H9 (cell line): ENCODE results near the gene NARS2. TPM values are rescaled to one million over a fixed set of nuclear protein-coding genes. Genes with fewer than 3 reads are reported as not detected.
A peak's percentile ranks its signal among the peaks of the same experiment; 100 is the strongest.

ENCODE experiments used
- DNase-seq: peaks from one replicate; pipeline ENCODE4 v3.0.0-alpha.2; 2017
- H2AFZ ChIP-seq: one replicate; pipeline ENCODE4 v1.6.1; 2013; ENCODE audit warnings: mild to moderate bottlenecking, low read length, control low read depth, moderate library complexity
- H2AK5ac ChIP-seq: 2 replicates; pipeline ENCODE4 v1.6.1; 2013; ENCODE audit warnings: low read length, control low read depth, mixed read lengths; ENCODE audit not compliant: insufficient read length
- H2BK120ac ChIP-seq: one replicate; pipeline ENCODE4 v1.6.1; 2013; ENCODE audit warnings: low read depth, mild to moderate bottlenecking, low read length, control low read depth, inconsistent platforms; ENCODE audit not compliant: poor library complexity, severe bottlenecking
- H2BK12ac ChIP-seq: 2 replicates; pipeline ENCODE4 v1.6.1; 2013; ENCODE audit warnings: low read length, control low read depth, mixed read lengths, low read depth; ENCODE audit not compliant: insufficient read length
- H2BK15ac ChIP-seq: 2 replicates; pipeline ENCODE4 v1.6.1; 2013; ENCODE audit warnings: low read depth, low read length, control low read depth
- H2BK20ac ChIP-seq: one replicate; pipeline ENCODE4 v1.6.1; 2013; ENCODE audit warnings: low read depth, mild to moderate bottlenecking, low read length, control low read depth, inconsistent platforms; ENCODE audit not compliant: poor library complexity, severe bottlenecking
- H2BK5ac ChIP-seq: 2 replicates; pipeline ENCODE4 v1.6.1; 2013; ENCODE audit warnings: low read length, control low read depth, mixed read lengths; ENCODE audit not compliant: insufficient read length
- H3K14ac ChIP-seq: 2 replicates; pipeline ENCODE4 v1.6.1; 2013; ENCODE audit warnings: low read length, control low read depth; ENCODE audit not compliant: insufficient read depth
- H3K18ac ChIP-seq: 2 replicates; pipeline ENCODE4 v1.6.1; 2013; ENCODE audit warnings: low read depth, mild to moderate bottlenecking, mixed read lengths, low read length, control low read depth; ENCODE audit not compliant: insufficient read length
- H3K23ac ChIP-seq: 2 replicates; pipeline ENCODE4 v1.6.1; 2013; ENCODE audit warnings: low read length, control low read depth, mixed read lengths, low read depth; ENCODE audit not compliant: insufficient read length
- H3K23me2 ChIP-seq: 2 replicates; pipeline ENCODE4 v1.6.1; 2013; ENCODE audit warnings: low read depth, mild to moderate bottlenecking, mixed read lengths, low read length, control low read depth; ENCODE audit not compliant: insufficient read length, poor library complexity, severe bottlenecking
- H3K27ac ChIP-seq: 2 replicates; pipeline ENCODE4 v1.5.1; 2013; ENCODE audit warnings: low read length, control low read depth, mixed read lengths, low read depth; ENCODE audit not compliant: insufficient read length
- H3K27me3 ChIP-seq: 2 replicates; pipeline ENCODE4 v1.6.1; 2013; ENCODE audit warnings: low read length, control low read depth, inconsistent platforms; ENCODE audit not compliant: insufficient read depth
- H3K4ac ChIP-seq: 2 replicates; pipeline ENCODE4 v1.6.1; 2013; ENCODE audit warnings: low read depth, mild to moderate bottlenecking, control low read depth, inconsistent platforms, low read length, moderate library complexity
- H3K4me1 ChIP-seq: 2 replicates; pipeline ENCODE4 v1.6.1; 2013; ENCODE audit warnings: low read length, control low read depth, inconsistent platforms; ENCODE audit not compliant: insufficient read depth
- H3K4me2 ChIP-seq: 2 replicates; pipeline ENCODE4 v1.6.1; 2013; ENCODE audit warnings: low read length, control low read depth, mixed read lengths; ENCODE audit not compliant: insufficient read length, insufficient read depth
- H3K56ac ChIP-seq: 2 replicates; pipeline ENCODE4 v1.6.1; 2013; ENCODE audit warnings: low read depth, mild to moderate bottlenecking, mixed read lengths, low read length, control low read depth; ENCODE audit not compliant: insufficient read length
- H3K79me1 ChIP-seq: 2 replicates; pipeline ENCODE4 v1.6.1; 2013; ENCODE audit warnings: low read depth, mild to moderate bottlenecking, moderate library complexity, low read length, control low read depth, inconsistent platforms; ENCODE audit not compliant: insufficient read depth, poor library complexity, severe bottlenecking
- H3K79me2 ChIP-seq: 2 replicates; pipeline ENCODE4 v1.6.1; 2013; ENCODE audit warnings: low read length, control low read depth, inconsistent platforms; ENCODE audit not compliant: insufficient read depth
- H3K9ac ChIP-seq: 2 replicates; pipeline ENCODE4 v1.6.1; 2013; ENCODE audit warnings: low read length, control low read depth, mixed read lengths; ENCODE audit not compliant: insufficient read length; ENCODE audit errors: extremely low read depth
- H3K9me3 ChIP-seq: one replicate; pipeline ENCODE4 v1.6.1; 2013; ENCODE audit warnings: low read depth, low read length, inconsistent platforms; ENCODE audit not compliant: control insufficient read depth
- H3T11ph ChIP-seq: one replicate; pipeline ENCODE4 v1.6.1; 2013; ENCODE audit warnings: mild to moderate bottlenecking, low read length, control low read depth, inconsistent platforms
- H4K20me1 ChIP-seq: one replicate; pipeline ENCODE4 v1.6.1; 2013; ENCODE audit not compliant: control insufficient read depth, insufficient read length, insufficient read depth
- H4K5ac ChIP-seq: 2 replicates; pipeline ENCODE4 v1.6.1; 2013; ENCODE audit warnings: low read depth, mild to moderate bottlenecking, mixed read lengths, low read length, control low read depth; ENCODE audit not compliant: insufficient read length
- H4K8ac ChIP-seq: replicated peaks from 2 replicates; pipeline ENCODE4 v1.6.1; 2013; ENCODE audit warnings: low read length, control low read depth, mixed read lengths, low read depth; ENCODE audit not compliant: insufficient read length
- H4K91ac ChIP-seq: 2 replicates; pipeline ENCODE4 v1.6.1; 2013; ENCODE audit warnings: low read depth, mild to moderate bottlenecking, moderate library complexity, mixed read lengths, low read length, control low read depth; ENCODE audit not compliant: insufficient read length
- H3K27ac Mint-ChIP-seq, 3 experiments: 2 replicates in 2 of 3; 3 replicates in 1 of 3; pipeline ENCODE4 v1.8.0; 2020 to 2021; ENCODE audit warnings: mixed read lengths in 3 of 3, mild to moderate bottlenecking in 1 of 3, moderate library complexity in 1 of 3
- H3K27me3 Mint-ChIP-seq: 2 replicates; pipeline ENCODE4 v1.8.0; 2021; ENCODE audit warnings: low read depth, mild to moderate bottlenecking, moderate library complexity, mixed read lengths
- H3K36me3 Mint-ChIP-seq, 3 experiments: 2 replicates in 2 of 3; 3 replicates in 1 of 3; pipeline ENCODE4 v1.8.0; 2020 to 2021; ENCODE audit warnings: low read depth in 3 of 3, mixed read lengths in 3 of 3; ENCODE audit not compliant: insufficient read depth in 1 of 3
- H3K4me1 Mint-ChIP-seq, 2 experiments: 2 replicates each; pipeline ENCODE4 v1.8.0; 2020; ENCODE audit warnings: mixed read lengths in 2 of 2
- H3K4me3 Mint-ChIP-seq, 2 experiments: 2 replicates in 1 of 2; 3 replicates in 1 of 2; pipeline ENCODE4 v1.8.0; 2020 to 2021; ENCODE audit warnings: mild to moderate bottlenecking in 2 of 2, mixed read lengths in 2 of 2, moderate library complexity in 1 of 2
- H3K9me3 Mint-ChIP-seq, 2 experiments: 2 replicates in 1 of 2; 3 replicates in 1 of 2; pipeline ENCODE4 v1.8.0; 2020; ENCODE audit warnings: mild to moderate bottlenecking in 2 of 2, mixed read lengths in 2 of 2, moderate library complexity in 1 of 2
- WGBS: extraction: QIAGEN DNeasy Blood & Tissue Kit; methylation state at CpG from one replicate; pipeline ENCODE4 v1.1.7; 2013; ENCODE audit warnings: missing lambda C conversion rate, low lambda C conversion rate, mixed read lengths; ENCODE audit not compliant: insufficient read length; ENCODE audit errors: extremely low coverage; 5-methylcytosine and 5-hydroxymethylcytosine counted together
- long read RNA-seq: library from polyadenylated mRNA; unstranded; transcript quantifications from one replicate; pipeline ENCODE4 v2.0.0, GENCODE V29; 2020
- total RNA-seq: library from RNA; stranded (reverse); gene quantifications from 2 replicates; pipeline ENCODE4 v1.2.1, GENCODE V29; 2021
- TF ChIP-seq, protein P1 (sequence below): fragments of 200-600 bp; sonication (generic); conservative IDR thresholded peaks from 3 replicates; pipeline ENCODE4 v1.8.0; 2021; ENCODE audit warnings: antibody characterized with exemption, mild to moderate bottlenecking

Gene NARS2, protein sequence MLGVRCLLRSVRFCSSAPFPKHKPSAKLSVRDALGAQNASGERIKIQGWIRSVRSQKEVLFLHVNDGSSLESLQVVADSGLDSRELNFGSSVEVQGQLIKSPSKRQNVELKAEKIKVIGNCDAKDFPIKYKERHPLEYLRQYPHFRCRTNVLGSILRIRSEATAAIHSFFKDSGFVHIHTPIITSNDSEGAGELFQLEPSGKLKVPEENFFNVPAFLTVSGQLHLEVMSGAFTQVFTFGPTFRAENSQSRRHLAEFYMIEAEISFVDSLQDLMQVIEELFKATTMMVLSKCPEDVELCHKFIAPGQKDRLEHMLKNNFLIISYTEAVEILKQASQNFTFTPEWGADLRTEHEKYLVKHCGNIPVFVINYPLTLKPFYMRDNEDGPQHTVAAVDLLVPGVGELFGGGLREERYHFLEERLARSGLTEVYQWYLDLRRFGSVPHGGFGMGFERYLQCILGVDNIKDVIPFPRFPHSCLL
- total RNA-seq = 28.8 and 29.7 TPM in 2 replicates
- long read RNA-seq, transcript NARS2-201 (14 exons, 2,519 nt) = major isoform, 323 of 468 reads
- long read RNA-seq, partial matches to known transcripts = 21 of 468 reads
- long read RNA-seq, other reads (novel, unspliced or antisense) = 124 of 468 reads

DNA sequence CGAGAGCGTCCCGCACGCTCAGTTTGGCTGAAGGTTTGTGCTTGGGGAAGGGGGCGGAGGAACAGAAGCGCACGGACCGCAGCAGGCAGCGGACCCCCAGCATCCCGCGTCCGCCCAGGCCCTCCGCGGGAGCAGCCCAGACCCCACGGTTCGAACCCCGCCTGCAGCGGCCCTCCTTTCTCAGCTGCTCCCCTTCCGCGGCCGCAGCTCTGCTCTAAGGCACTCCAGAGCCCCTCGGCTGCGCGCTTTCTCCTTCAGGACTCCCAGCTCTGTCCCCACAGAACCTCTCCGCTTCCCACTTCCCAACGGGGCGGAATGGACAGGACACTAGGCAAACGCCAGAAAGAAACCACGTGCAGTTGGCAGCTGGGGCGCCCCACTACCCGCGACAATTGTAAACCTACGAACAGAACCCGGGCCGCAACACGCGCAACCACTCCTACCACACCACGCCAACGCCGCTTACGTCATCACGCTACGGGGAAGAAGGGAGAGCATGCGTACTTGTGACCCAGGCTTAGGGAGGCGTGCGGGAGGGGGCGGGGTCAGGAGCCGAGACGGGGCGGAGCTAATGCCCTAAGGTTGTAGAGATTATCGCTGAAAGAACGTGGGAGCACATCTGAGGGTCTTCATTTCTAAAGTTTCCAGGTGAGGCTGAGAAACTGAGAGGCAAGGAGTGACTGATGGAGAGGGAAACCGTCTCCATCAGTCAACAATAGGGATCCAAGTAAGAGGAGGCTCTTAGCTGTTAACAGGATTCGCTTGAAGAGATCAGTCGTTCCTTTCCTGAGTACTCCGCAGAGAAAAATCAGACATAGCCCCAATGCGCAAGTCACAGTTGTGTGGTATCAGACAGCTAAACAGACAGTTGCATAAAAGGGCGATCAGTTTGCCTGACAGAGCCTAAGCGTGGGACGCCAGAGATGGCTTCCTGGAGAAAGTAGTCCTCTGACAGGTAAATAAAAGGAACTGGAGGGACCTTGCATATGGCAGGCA is at the start of gene NARS2:
TSS of gene NARS2 (minus strand) at position 479 of the 996 bp plus-strand sequence. CDS start at position 103, 376 bp downstream.
- Histone ChIP-seq H2BK15ac (no peak within 1 kb of the TSS), H3K4me1 (peaks cover 2% of the 10 kb centered on the region), H3K23ac (no peak within 1 kb of the TSS), H3K14ac (peak within 1 kb of the TSS; percentile 88), H4K8ac (no peak within 1 kb of the TSS), H2AK5ac (no peak within 1 kb of the TSS), H2BK12ac (no peak within 1 kb of the TSS), H4K91ac (no peak within 1 kb of the TSS), H3K18ac (peak within 1 kb of the TSS; percentile 81), H3K79me2 (peaks cover 9% of the 10 kb centered on the region), H4K5ac (no peak within 1 kb of the TSS), H3K9me3 (no peaks in the 10 kb centered on the region), H3K79me1 (no peaks in the 10 kb centered on the region), H3T11ph (no peak within 1 kb of the TSS), H3K56ac (no peak within 1 kb of the TSS), H3K27me3 (no peaks in the 10 kb centered on the region), H3K23me2 (peaks cover 5% of the 10 kb centered on the region), H3K4me2 (peak within 1 kb of the TSS; percentile 92), H2BK5ac (no peak within 1 kb of the TSS), H2AFZ (peak within 1 kb of the TSS; percentile 90), H2BK20ac (no peak within 1 kb of the TSS), H3K9ac (peak within 1 kb of the TSS; percentile 89), H3K27ac (no peak within 1 kb of the TSS), H2BK120ac (no peak within 1 kb of the TSS), H3K4ac (no peak within 1 kb of the TSS), H4K20me1 (no peaks in the 10 kb centered on the region)
- Mint-ChIP-seq H3K27ac (peak within 1 kb of the TSS; percentile 94 to 99 (median 98)), H3K27me3 (no peaks in the 10 kb centered on the region), H3K36me3 (peaks cover 8 to 29% (median 24%) of the 10 kb centered on the region in 3 experiments; a peak in 5 of 7 replicates), H3K4me1 (peaks cover 17 to 43% of the 10 kb centered on the region in 2 experiments), H3K9me3 (no peaks in the 10 kb centered on the region), H3K4me3 (peak within 1 kb of the TSS; percentile 94 to 97)
- DNase-seq = peak; percentile 96
- no CpG with 5 or more reads among the region's 60 CpGs for WGBS
- TF ChIP-seq, protein P1, sequence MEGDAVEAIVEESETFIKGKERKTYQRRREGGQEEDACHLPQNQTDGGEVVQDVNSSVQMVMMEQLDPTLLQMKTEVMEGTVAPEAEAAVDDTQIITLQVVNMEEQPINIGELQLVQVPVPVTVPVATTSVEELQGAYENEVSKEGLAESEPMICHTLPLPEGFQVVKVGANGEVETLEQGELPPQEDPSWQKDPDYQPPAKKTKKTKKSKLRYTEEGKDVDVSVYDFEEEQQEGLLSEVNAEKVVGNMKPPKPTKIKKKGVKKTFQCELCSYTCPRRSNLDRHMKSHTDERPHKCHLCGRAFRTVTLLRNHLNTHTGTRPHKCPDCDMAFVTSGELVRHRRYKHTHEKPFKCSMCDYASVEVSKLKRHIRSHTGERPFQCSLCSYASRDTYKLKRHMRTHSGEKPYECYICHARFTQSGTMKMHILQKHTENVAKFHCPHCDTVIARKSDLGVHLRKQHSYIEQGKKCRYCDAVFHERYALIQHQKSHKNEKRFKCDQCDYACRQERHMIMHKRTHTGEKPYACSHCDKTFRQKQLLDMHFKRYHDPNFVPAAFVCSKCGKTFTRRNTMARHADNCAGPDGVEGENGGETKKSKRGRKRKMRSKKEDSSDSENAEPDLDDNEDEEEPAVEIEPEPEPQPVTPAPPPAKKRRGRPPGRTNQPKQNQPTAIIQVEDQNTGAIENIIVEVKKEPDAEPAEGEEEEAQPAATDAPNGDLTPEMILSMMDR = no peak
